GM04504 (cell line): ENCODE results near the gene FBXO31.

Source experiments
- DNase-seq: peaks from one replicate; pipeline ENCODE4 v3.0.0-alpha.2; 2012; ENCODE audit warnings: low read depth

Gene FBXO31

GRCh38 chr16:87278191-87279093 lies 105.1 kb downstream of the FBXO31 start:
- peak; percentile 44 for DNase-seq
